ENCODE results near the gene PHIP.

GRCh38 chr6:78896227-78896626 lies 181.8 kb downstream of the PHIP start:
- TF ChIP-seq CTCF (IDR thresholded peaks at IDR 0.05 in 2 of 3, conservative IDR thresholded peaks at IDR 0.05 in 1 of 3; ENCODE audit: insufficient read depth in 2 of 3, low read depth in 1 of 3, low read length in 3 of 3) (no peak), SPI1 (IDR thresholded peaks at IDR 0.05; ENCODE audit: borderline replicate concordance, low read depth, low read length) (no peak), E4F1 (CRISPR knock-in tag; IDR thresholded peaks at IDR 0.05; ENCODE audit: borderline replicate concordance) (no peak), ZNF239 (CRISPR knock-in tag; IDR thresholded peaks at IDR 0.05) (no peak), TBP (optimal IDR thresholded peaks at IDR 0.05; ENCODE audit: low read depth, low read length) (no peak), BACH1 (tag; IDR thresholded peaks at IDR 0.05) (no peak), AFF1 (IDR thresholded peaks at IDR 0.05; ENCODE audit: low read depth in 1 of 2, partially characterized antibody in 2 of 2) (no peak)

All from K562 (cell line).